HepG2 (cell line): ENCODE data around the gene JMJD4. TPM values are rescaled to one million over a fixed set of nuclear protein-coding genes. Genes with fewer than 3 reads are reported as not detected.

Experiments used
- ATAC-seq: fragments of 200-7000 bp; cut with Tn5 transposase; 3 replicates; pipeline ENCODE4 v1.9.1; 2020; ENCODE audit warnings: mild to moderate bottlenecking, moderate library complexity
- BruUV-seq: library from RNA; stranded (reverse); fragments of 400-500 nt; replicated peaks from 2 replicates; lab custom pipeline; 2021; lab: Mats Ljungman, UMichigan
- CTCF ChIA-PET: fragments of 300-600 bp; formaldehyde crosslinking; extraction: SDS; loops from one replicate; lab custom pipeline; 2021; ENCODE audit warnings: low total read pairs, inconsistent platforms, low intra/inter-chr PET ratio; lab: Yijun Ruan, JAX
- POLR2A ChIA-PET: fragments of 350-600 bp; sonication (Branson Sonifier 250); formaldehyde crosslinking; loops from one replicate; lab custom pipeline; 2020; ENCODE audit warnings: antibody characterized with exemption, inconsistent platforms; lab: Yijun Ruan, JAX
- DNase-seq: peaks from one replicate; pipeline ENCODE4 v3.0.0-alpha.2; 2015; ENCODE audit warnings: low spot score
- FAIRE-seq: peaks from 3 replicates; lab custom pipeline; 2011; peaks lifted over from hg19 to GRCh38; lab: Jason Lieb, UNC
- H2AFZ ChIP-seq: one replicate; pipeline ENCODE4 v1.6.1; 2011; ENCODE audit warnings: low read length, inconsistent platforms
- H3K27ac ChIP-seq: fragments of 300-600 bp; 3 replicates; pipeline ENCODE4 v1.8.0; 2011; ENCODE audit warnings: mixed run types, mild to moderate bottlenecking, mixed read lengths, low read length, inconsistent platforms; ENCODE audit not compliant: insufficient read depth; ENCODE audit errors: extremely low read length
- H3K27me3 ChIP-seq, 2 experiments: fragments of 200-600 bp in 1 of 2; 2 replicates in 1 of 2; 3 replicates in 1 of 2; pipeline versions ENCODE4 v1.6.0 to v1.8.0; 2011; ENCODE audit warnings: low read length in 2 of 2, mild to moderate bottlenecking in 2 of 2, moderate library complexity in 2 of 2, inconsistent platforms in 1 of 2; ENCODE audit not compliant: insufficient read depth in 2 of 2, control insufficient read depth in 1 of 2
- H3K36me3 ChIP-seq, 2 experiments: fragments of 200-600 bp in 1 of 2; replicated peaks in 1 of 2; 2 replicates in 1 of 2; 3 replicates in 1 of 2; pipeline versions ENCODE4 v1.5.1 to v1.8.0; 2011; ENCODE audit warnings: low read length in 2 of 2, inconsistent platforms in 1 of 2; ENCODE audit not compliant: insufficient read depth in 2 of 2, control insufficient read depth in 1 of 2
- H3K4me1 ChIP-seq: 2 replicates; pipeline ENCODE4 v1.5.1; 2012; ENCODE audit warnings: low read length, inconsistent platforms; ENCODE audit not compliant: insufficient read depth
- H3K4me2 ChIP-seq: 2 replicates; pipeline ENCODE4 v1.6.0; 2011; ENCODE audit warnings: low read depth, low read length, inconsistent platforms
- H3K4me3 ChIP-seq, 3 experiments: fragments of 200-600 bp in 1 of 3; sonication (generic), shearing (Covaris generic) in 1 of 3; replicated peaks in 1 of 3; 2 replicates each; pipeline ENCODE4 v1.5.1; 2011 to 2016; ENCODE audit warnings: low read length in 3 of 3, inconsistent platforms in 2 of 3, low read depth in 2 of 3, mild to moderate bottlenecking in 2 of 3, control low read depth in 1 of 3, mixed read lengths in 1 of 3; ENCODE audit not compliant: insufficient read depth in 1 of 3
- H3K79me2 ChIP-seq: one replicate; pipeline ENCODE4 v1.6.1; 2011; ENCODE audit warnings: low read length, inconsistent platforms; ENCODE audit not compliant: insufficient read depth
- H3K9ac ChIP-seq: 2 replicates; pipeline ENCODE4 v1.6.0; 2011; ENCODE audit warnings: mild to moderate bottlenecking, low read depth, low read length, inconsistent platforms; ENCODE audit not compliant: insufficient read depth
- H3K9me3 ChIP-seq: 2 replicates; pipeline ENCODE4 v1.5.1; 2012; ENCODE audit warnings: mild to moderate bottlenecking, low read length
- H4K20me1 ChIP-seq: 2 replicates; pipeline ENCODE4 v1.6.0; 2011; ENCODE audit warnings: inconsistent platforms, mild to moderate bottlenecking, low read length, moderate library complexity; ENCODE audit not compliant: insufficient read depth
- AGO1 ChIP-seq: fragments of 200-400 bp; formaldehyde crosslinking; IDR thresholded peaks from 2 replicates; pipeline ENCODE4 v1.6.1; 2017; ENCODE audit warnings: mild to moderate bottlenecking, low read depth, low read length, moderate library complexity; ENCODE audit not compliant: poor library complexity, severe bottlenecking
- AGO2 ChIP-seq: fragments of 200-400 bp; formaldehyde crosslinking; optimal IDR thresholded peaks from 2 replicates; pipeline ENCODE3; 2017; ENCODE audit warnings: mild to moderate bottlenecking, low read depth, low read length, moderate library complexity
- CEBPG ChIP-seq: IDR thresholded peaks from 2 replicates; pipeline ENCODE4 v1.6.1; 2016
- GABPB1 ChIP-seq: IDR thresholded peaks from 2 replicates; pipeline ENCODE4 v1.6.1; 2016; ENCODE audit warnings: mild to moderate bottlenecking, missing genetic modification reagents, moderate library complexity, missing compliant biosample characterization
- HNRNPL ChIP-seq: fragments of 200-400 bp; formaldehyde crosslinking; IDR thresholded peaks from 2 replicates; pipeline ENCODE4 v1.6.1; 2017; ENCODE audit warnings: mild to moderate bottlenecking, low read depth, low read length
- JUND ChIP-seq: sonication (generic); formaldehyde crosslinking; IDR thresholded peaks from 2 replicates; pipeline ENCODE4 v1.8.0; 2022; ENCODE audit warnings: mild to moderate bottlenecking, missing genetic modification reagents
- MAX ChIP-seq: IDR thresholded peaks from 2 replicates; pipeline ENCODE4 v1.6.1; 2012; ENCODE audit warnings: inconsistent platforms
- POLR2G ChIP-seq: fragments of 200-400 bp; formaldehyde crosslinking; IDR thresholded peaks from 2 replicates; pipeline ENCODE4 v1.6.1; 2018; ENCODE audit warnings: mild to moderate bottlenecking, low read depth, low read length, moderate library complexity
- SAFB2 ChIP-seq: sonication (generic); formaldehyde crosslinking; IDR thresholded peaks from 2 replicates; pipeline ENCODE4 v1.5.1; 2020; ENCODE audit warnings: missing genetic modification reagents, low read depth, mild to moderate bottlenecking, borderline replicate concordance
- STAT5B ChIP-seq: sonication (generic); formaldehyde crosslinking; IDR thresholded peaks from 2 replicates; pipeline ENCODE4 v1.4.0; 2020; ENCODE audit warnings: missing genetic modification reagents
- ZFX ChIP-seq: sonication (generic); formaldehyde crosslinking; IDR thresholded peaks from 2 replicates; pipeline ENCODE4 v1.4.0; 2020; ENCODE audit warnings: mild to moderate bottlenecking, low read depth, missing genetic modification reagents, moderate library complexity
- ZMYM4 ChIP-seq: sonication (generic); formaldehyde crosslinking; IDR thresholded peaks from 2 replicates; pipeline ENCODE4 v1.8.1; 2023; ENCODE audit warnings: mild to moderate bottlenecking, missing genetic modification reagents
- ZNF326 ChIP-seq: sonication (generic); formaldehyde crosslinking; IDR thresholded peaks from 2 replicates; pipeline ENCODE4 v1.4.0; 2020; ENCODE audit warnings: missing genetic modification reagents, borderline replicate concordance
- ZNF460 ChIP-seq: sonication (generic); formaldehyde crosslinking; IDR thresholded peaks from 2 replicates; pipeline ENCODE4 v1.5.1; 2020; ENCODE audit warnings: missing genetic modification reagents, mild to moderate bottlenecking, borderline replicate concordance
- ZNF788 ChIP-seq: sonication (generic); formaldehyde crosslinking; IDR thresholded peaks from 2 replicates; pipeline ENCODE4 v1.5.0; 2020; ENCODE audit warnings: mild to moderate bottlenecking, missing genetic modification reagents, borderline replicate concordance
- WGBS: methylation state at CpG from one replicate; pipeline ENCODE4 v1.1.6; 2017; ENCODE audit warnings: low lambda C conversion rate; 5-methylcytosine and 5-hydroxymethylcytosine counted together
- in situ Hi-C: cut with HindIII; loops from 2 replicates; pipeline ENCODE4 v1.10.0; 2017; ENCODE audit warnings: low pct_unique_long_range_greater_than_20kb; ENCODE audit not compliant: extremely low pct_ligation_motif_present
- intact Hi-C: fragments of 100-400 bp; cut with micrococcal nuclease; formaldehyde crosslinking; loops from one replicate; pipeline ENCODE4 v1.10.0; 2022; ENCODE audit not compliant: unreplicated experiment
- polyA plus RNA-seq, 8 experiments: library from polyadenylated mRNA; depleted of rRNA in 3 of 8; stranded (reverse) in 7 of 8; unstranded in 1 of 8; fragments of >200 nt; fragmentation: Illumina TruSeq in 4 of 8; extraction: Trizol in 4 of 8; gene quantifications; 2 replicates each; pipeline versions ENCODE4 v1.2.1 to v1.2.3, GENCODE V29; 2011 to 2016; ENCODE audit warnings: low read depth in 4 of 8, missing spikeins in 1 of 8, mixed read lengths in 1 of 8; ENCODE audit not compliant: insufficient read depth in 1 of 8
- total RNA-seq, 5 experiments: library from RNA; depleted of rRNA; stranded (reverse); fragments of >200 nt; fragmentation: Illumina TruSeq; extraction: Trizol; gene quantifications; 2 replicates each; pipeline ENCODE4 v1.2.3, GENCODE V29; 2016; ENCODE audit warnings: low read depth in 1 of 5
- TF ChIP-seq, protein P1 (sequence below): sonication (generic); formaldehyde crosslinking; IDR thresholded peaks from 2 replicates; pipeline ENCODE4 v1.4.0; 2020; ENCODE audit warnings: mild to moderate bottlenecking, missing genetic modification reagents
- TF ChIP-seq, protein P2 (sequence below): sonication (generic); formaldehyde crosslinking; IDR thresholded peaks from 2 replicates; pipeline ENCODE4 v1.9.0; 2022; ENCODE audit warnings: low read depth, missing genetic modification reagents

JMJD4 gene
- total and polyA plus RNA-seq, 2 of the 13 experiments (the other 11 are each of a cell fraction or from before 2014, with no cell fraction given): 10.2 to 29.0 TPM

GRCh38 chr1:227728059-227728891 lies 6.8 kb downstream of the JMJD4 start:
- POLR2A ChIA-PET: no interaction called here
- peak; percentile 11; the same call in 1 of the 2 replicates for TF ChIP-seq POLR2G
- TF ChIP-seq ZNF326 (CRISPR knock-in tag): peak; percentile 95
- peak; percentile 98 for TF ChIP-seq AGO1
- TF ChIP-seq, protein P1, sequence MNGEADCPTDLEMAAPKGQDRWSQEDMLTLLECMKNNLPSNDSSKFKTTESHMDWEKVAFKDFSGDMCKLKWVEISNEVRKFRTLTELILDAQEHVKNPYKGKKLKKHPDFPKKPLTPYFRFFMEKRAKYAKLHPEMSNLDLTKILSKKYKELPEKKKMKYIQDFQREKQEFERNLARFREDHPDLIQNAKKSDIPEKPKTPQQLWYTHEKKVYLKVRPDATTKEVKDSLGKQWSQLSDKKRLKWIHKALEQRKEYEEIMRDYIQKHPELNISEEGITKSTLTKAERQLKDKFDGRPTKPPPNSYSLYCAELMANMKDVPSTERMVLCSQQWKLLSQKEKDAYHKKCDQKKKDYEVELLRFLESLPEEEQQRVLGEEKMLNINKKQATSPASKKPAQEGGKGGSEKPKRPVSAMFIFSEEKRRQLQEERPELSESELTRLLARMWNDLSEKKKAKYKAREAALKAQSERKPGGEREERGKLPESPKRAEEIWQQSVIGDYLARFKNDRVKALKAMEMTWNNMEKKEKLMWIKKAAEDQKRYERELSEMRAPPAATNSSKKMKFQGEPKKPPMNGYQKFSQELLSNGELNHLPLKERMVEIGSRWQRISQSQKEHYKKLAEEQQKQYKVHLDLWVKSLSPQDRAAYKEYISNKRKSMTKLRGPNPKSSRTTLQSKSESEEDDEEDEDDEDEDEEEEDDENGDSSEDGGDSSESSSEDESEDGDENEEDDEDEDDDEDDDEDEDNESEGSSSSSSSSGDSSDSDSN (CRISPR knock-in tag): peak; percentile 86
- TF ChIP-seq ZNF788 (CRISPR knock-in tag): peak; percentile 31; the same call in 1 of the 2 replicates
- TF ChIP-seq HNRNPL: peak; percentile 84
- TF ChIP-seq, protein P2, sequence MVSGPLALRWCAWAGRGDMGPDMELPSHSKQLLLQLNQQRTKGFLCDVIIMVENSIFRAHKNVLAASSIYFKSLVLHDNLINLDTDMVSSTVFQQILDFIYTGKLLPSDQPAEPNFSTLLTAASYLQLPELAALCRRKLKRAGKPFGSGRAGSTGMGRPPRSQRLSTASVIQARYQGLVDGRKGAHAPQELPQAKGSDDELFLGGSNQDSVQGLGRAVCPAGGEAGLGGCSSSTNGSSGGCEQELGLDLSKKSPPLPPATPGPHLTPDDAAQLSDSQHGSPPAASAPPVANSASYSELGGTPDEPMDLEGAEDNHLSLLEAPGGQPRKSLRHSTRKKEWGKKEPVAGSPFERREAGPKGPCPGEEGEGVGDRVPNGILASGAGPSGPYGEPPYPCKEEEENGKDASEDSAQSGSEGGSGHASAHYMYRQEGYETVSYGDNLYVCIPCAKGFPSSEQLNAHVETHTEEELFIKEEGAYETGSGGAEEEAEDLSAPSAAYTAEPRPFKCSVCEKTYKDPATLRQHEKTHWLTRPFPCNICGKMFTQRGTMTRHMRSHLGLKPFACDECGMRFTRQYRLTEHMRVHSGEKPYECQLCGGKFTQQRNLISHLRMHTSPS (CRISPR knock-in tag): peak; percentile 57; the same call in 1 of the 2 replicates
- TF ChIP-seq CEBPG (CRISPR knock-in tag): no peak
- TF ChIP-seq GABPB1 (CRISPR knock-in tag): peak; percentile 50; the same call in 1 of the 2 replicates
- 0 out of 2 replicates have a peak, but pooled peaks have one; percentile 40 for TF ChIP-seq JUND
- peak; percentile 61 for TF ChIP-seq ZFX
- TF ChIP-seq ZMYM4 (CRISPR knock-in tag): 0 out of 2 replicates have a peak, but pooled peaks have one; percentile 4
- TF ChIP-seq SAFB2 (CRISPR knock-in tag): 0 out of 2 replicates have a peak, but pooled peaks have one; percentile 45
- TF ChIP-seq STAT5B (CRISPR knock-in tag): no peak
- TF ChIP-seq AGO2: peak; percentile 89
- no peak for TF ChIP-seq ZNF460 (CRISPR knock-in tag)
- TF ChIP-seq MAX: peak; percentile 9; the same call in 1 of the 2 replicates

More at GRCh38 chr1:227728059-227728891, 6.8 kb downstream of the JMJD4 start:
- peak overlapping the region; percentile 97 for H3K4me2 ChIP-seq
- in situ Hi-C loops: no loop called here
- 6% methylated on average over 21 of the region's 51 CpGs for WGBS
- ATAC-seq (peak; percentile 84), FAIRE-seq (no peak), DNase-seq (peak; percentile 69)
- H3K27me3 ChIP-seq: no peaks in the 10 kb centered on the region
- peak overlapping the region; percentile 48 for H3K27ac ChIP-seq
- CTCF ChIA-PET: no interaction called here
- H3K4me1 ChIP-seq: peaks cover 41% of the 10 kb centered on the region
- intact Hi-C loops: loop anchor here (1.0 kb wide), 1 partner anchor 165 kb away; the partner anchor contains the start of gene ZNF678
- H3K79me2 ChIP-seq: no peaks in the 10 kb centered on the region
- peaks cover 9% of the 10 kb centered on the region; the same call in 1 of the 2 replicates for H4K20me1 ChIP-seq
- H3K36me3 ChIP-seq: peaks cover 2 to 9% of the 10 kb centered on the region in 2 experiments; a peak in 1 of 5 replicates
- peak overlapping the region; percentile 56 for H3K9ac ChIP-seq
- BruUV-seq: no TSS peak
- H3K4me3 ChIP-seq: peak overlapping the region; percentile 52 to 80 (median 77)
- no peaks in the 10 kb centered on the region for H3K9me3 ChIP-seq
- H2AFZ ChIP-seq: no peak overlapping the region
